ENCODE measurements around the gene MS4A2.
"Not testable (repeated sequence)": the region's sequence is repeated elsewhere in the genome, so short reads cannot be mapped to it uniquely, and the experiment has no call there.

The MS4A2 gene

GRCh38 chr11:60088364-60088763, at the start of gene MS4A2:
Gene MS4A2 (plus strand): TSS chr11:60088664. CDS start chr11:60088766, 102 bp downstream.
- DNase-seq (ENCODE audit: low read depth), result no peak

- DNase-seq (ENCODE audit: low read depth), result no peak
These were observed 48.4 kb upstream of the MS4A2 start, which contains the start of gene OOSP2 for GRCh38 chr11:60040109-60040508. Gene OOSP2 (plus strand): TSS chr11:60040409. CDS start chr11:60040460, 51 bp downstream.

DNA sequence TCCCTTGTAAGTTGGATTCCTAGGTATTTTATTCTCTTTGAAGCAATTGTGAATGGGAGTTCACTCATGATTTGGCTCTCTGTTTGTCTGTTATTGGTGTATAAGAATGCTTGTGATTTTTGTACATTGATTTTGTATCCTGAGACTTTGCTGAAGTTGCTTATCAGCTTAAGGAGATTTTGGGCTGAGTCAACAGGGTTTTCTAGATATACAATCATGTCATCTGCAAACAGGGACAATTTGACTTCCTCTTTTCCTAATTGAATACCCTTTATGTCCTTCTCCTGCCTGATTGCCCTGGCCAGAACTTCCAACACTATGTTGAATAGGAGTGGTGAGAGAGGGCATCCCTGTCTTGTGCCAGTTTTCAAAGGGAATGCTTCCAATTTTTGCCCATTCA, 38.0 kb upstream of the MS4A2 start:
- not testable (repeated sequence) for DNase-seq (ENCODE audit: low read depth)

- not testable (repeated sequence) for DNase-seq (ENCODE audit: low read depth)
These were observed 37.6 kb upstream of the MS4A2 start for GRCh38 chr11:60050839-60051238.

GRCh38 chr11:60056349-60056969, 32.0 kb upstream of the MS4A2 start, which contains the start of gene MS4A3:
Gene MS4A3 (plus strand): TSS chr11:60056665. CDS start chr11:60061161, 4,496 bp downstream.
- no peak for DNase-seq (ENCODE audit: low read depth)

GRCh38 chr11:60059052-60059451, 29.4 kb upstream of the MS4A2 start:
- DNase-seq (ENCODE audit: low read depth), result no peak

- no peak for DNase-seq (ENCODE audit: low read depth)
These were observed 28.8 kb upstream of the MS4A2 start for GRCh38 chr11:60059521-60060240.

DNA sequence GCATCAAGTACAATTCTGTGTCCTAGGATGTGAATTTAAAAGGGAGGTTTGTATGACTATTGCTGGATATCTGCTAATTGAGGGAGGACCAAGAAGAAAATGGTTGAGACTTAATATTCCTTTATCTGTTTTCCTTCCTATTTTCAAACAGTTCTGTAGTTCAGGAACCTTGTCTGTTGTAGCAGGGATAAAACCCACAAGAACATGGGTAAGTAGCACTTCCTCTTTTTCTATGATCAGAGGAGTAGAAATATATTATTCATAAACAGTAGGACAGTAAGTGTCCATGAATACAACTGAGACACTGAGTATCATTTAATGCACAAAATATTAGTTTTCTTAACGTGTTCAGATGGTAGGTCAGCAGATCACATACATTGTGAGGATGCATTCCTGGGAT, 24.4 kb upstream of the MS4A2 start:
- no peak for DNase-seq (ENCODE audit: low read depth)

DNA sequence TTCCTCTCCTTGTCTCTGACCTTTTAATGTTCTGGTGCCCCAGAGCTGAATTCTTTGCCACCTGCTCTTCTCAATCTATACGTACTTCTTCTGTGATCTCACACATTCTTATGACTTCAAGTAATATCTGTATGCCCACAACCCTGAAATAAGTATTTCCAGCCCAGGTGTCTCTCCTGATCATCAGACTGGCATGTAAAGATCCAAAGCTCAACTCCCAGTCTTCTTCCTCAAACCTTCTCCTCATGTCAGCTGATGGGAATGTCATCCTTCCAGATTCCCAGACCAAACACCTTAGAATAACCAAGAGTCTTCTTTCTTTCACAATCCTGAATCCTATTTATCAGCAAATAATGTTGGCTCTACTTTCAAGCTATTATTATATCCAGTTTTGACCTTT, 22.7 kb upstream of the MS4A2 start:
- no peak for DNase-seq (ENCODE audit: low read depth)

DNA sequence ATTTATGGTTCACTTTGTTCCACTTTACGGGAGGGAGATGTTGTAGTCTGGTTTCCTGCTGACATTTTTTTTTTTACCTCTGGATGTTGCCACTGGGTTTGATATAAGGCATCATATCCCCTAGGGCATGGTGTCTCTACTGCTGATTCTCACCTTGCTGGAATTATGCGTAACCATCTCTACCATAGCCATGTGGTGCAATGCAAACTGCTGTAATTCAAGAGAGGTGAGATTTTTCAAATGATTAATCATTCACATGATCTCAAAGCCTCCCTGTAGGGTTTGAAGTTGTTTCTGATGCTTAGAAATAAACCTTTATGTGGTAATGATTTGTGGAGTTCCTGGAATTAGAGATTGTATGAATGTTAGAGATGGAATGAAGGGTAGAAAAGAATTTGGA, 19.0 kb upstream of the MS4A2 start:
- DNase-seq (ENCODE audit: low read depth), result no peak

DNA sequence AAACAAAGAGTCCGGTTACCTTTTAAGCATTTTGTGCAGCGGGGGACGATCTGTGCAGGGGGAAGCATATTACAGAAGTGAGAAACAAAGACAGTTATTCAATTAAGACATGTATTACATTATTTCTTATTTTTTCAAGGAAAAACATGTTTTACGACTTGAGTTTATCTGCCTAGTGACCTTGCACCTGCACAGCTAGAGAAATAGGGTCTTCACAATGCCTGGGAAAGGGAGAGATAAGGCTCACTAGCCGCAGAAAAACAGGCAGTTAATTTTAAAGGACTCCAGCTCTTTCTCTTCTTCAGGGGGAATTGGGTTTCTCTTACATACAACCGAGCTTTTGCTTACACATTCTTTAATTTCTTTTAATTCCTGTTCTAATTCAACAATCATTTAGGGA, 16.8 kb upstream of the MS4A2 start:
- not testable (repeated sequence) for DNase-seq (ENCODE audit: low read depth)

DNA sequence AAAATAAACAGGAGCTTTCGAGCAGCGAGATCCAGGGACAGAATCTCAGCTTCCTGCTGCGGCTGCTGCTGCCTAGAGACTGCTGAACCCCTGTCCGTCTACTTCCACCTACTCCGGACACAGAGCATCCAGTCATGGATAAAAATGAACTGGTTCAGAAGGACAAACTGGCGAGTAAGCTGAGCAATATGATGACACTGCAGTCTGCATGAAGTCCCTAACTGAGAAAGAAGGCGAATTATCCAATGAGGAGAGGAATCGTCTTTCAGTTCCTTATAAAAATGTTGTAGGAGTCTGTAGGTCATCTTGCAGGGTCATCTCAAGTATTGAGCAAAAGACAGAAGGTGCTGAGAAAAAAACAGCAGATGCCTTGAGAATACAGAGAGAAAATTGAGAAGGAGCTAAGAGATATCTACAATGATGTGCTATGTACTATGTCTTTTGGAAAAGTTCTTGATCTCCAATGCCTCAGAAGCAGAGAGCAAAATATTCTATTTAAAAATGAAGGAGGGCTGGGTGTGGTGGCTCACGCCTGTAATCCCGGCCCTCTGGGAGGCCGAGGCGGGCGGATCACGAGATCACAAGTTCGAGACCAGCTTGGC, 11.1 kb upstream of the MS4A2 start:
- DNase-seq (ENCODE audit: low read depth), result no peak

DNA sequence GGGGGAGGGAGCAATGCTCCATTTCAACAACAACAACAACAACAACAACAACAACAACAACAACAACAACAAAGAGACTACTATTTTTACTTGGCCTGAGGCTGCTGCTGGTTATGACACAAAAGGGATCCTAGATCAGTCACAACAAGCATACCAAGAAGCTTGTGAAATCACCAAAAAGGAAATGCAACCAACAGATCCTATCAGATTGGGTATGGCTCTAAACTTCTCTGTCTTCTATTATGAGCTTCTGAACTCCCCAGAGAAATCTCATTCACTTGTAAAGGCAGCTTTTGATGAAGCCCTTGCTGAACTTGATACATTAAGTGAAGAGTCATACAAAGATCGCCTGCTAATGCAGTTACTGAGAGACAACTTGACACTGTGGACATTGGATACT, 10.5 kb upstream of the MS4A2 start:
- DNase-seq (ENCODE audit: low read depth), result no peak

DNA sequence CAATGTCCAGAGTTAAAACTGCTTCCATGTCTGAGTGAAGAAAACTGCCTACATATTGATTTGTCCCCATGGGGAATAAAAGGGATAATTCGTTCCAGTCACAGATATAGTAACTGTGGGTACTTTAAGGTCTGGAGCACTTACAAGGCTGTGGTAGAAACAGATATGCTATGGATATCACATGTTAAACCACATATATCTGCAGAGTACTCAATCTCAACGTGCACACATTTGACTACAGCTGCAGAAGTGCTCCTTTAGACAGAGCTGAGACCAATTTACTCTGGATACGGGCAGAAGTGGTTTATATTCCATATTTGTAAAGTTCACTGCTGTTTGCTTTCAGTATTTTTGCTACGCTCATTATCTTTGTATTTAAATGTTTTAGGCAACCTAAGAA, 9.7 kb upstream of the MS4A2 start:
- DNase-seq (ENCODE audit: low read depth), result no peak

- no peak for DNase-seq (ENCODE audit: low read depth)
These were observed 7.9 kb upstream of the MS4A2 start for GRCh38 chr11:60080535-60080934.

- no peak for DNase-seq (ENCODE audit: low read depth)
These were observed 3.7 kb upstream of the MS4A2 start for GRCh38 chr11:60084631-60085273.

- no peak for DNase-seq (ENCODE audit: low read depth)
These were observed 2.6 kb upstream of the MS4A2 start for GRCh38 chr11:60085909-60086308.

DNA sequence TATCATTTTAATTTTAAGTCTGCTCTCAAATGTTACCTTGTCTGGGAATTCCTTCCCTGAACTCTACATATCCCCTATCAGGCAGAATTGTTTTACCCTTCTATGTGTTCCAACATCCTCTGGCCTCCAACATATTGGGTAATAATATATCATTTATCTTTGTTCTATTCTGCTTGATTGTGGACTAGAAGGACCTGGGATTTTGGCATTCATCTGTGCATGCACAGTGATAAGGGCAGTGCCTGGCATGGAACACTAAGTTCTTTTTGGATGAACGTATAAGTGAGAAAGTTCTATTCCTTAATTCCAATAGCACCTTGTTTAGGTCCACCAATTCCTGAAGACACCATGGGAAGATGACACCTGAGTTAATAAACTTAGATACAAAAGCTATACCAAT, 1.2 kb upstream of the MS4A2 start:
- no peak for DNase-seq (ENCODE audit: low read depth)

DNA sequence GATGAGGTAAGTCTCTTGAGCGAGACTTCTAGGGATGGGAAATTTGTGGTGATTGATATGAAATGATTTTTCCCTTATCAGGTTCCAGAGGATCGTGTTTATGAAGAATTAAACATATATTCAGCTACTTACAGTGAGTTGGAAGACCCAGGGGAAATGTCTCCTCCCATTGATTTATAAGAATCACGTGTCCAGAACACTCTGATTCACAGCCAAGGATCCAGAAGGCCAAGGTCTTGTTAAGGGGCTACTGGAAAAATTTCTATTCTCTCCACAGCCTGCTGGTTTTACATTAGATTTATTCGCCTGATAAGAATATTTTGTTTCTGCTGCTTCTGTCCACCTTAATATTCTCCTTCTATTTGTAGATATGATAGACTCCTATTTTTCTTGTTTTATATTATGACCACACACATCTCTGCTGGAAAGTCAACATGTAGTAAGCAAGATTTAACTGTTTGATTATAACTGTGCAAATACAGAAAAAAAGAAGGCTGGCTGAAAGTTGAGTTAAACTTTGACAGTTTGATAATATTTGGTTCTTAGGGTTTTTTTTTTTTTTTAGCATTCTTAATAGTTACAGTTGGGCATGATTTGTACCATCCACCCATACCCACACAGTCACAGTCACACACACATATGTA, 7.1 kb downstream of the MS4A2 start:
- DNase-seq (ENCODE audit: low read depth), result no peak

DNA sequence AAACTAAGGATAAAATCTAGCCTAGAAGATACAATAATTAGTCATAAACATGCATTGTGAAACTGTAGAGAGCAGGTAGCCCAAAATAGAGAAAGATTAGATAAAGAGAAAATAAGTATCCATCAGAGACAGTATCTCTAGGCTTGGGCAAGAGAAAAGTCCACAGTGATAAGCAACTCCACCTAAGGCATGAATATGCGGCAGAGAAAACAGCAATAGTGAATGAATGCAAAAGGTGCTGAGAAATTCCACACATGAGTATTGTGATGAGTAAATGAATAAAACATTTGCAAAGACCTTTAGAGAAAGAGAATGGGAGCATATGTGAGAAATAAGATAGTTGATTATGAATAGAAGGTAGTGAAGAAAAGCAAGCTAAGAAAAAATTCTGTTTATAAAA, 8.7 kb downstream of the MS4A2 start:
- no peak for DNase-seq (ENCODE audit: low read depth)

DNA sequence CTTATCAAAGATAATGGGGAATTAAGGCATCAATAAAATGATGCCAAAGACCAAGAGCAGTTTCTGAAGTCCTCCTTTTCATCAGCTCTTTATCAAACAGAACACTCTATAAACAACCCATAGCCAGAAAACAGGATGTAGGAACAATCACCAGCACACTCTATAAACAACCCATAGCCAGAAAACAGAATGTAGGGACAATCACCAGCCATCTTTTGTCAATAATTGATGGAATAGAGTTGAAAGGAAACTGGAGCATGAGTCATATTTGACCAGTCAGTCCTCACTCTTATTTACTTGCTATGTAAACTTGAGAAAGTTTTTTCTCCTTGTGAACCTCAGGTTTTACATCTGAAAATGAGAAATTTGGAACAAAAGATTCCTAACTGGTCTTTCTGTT, 10.0 kb downstream of the MS4A2 start:
- no peak for DNase-seq (ENCODE audit: low read depth)

GRCh38 chr11:60100516-60100915, 12.1 kb downstream of the MS4A2 start:
- DNase-seq (ENCODE audit: low read depth), result no peak

Data from GM04504 (cell line).